Glomerular visceral epithelial cell (primary cell): ENCODE data around the gene KRT7.
A peak's percentile ranks its signal among the peaks of the same experiment; 100 is the strongest.
"Not testable (repeated sequence)": the region's sequence is repeated elsewhere in the genome, so short reads cannot be mapped to it uniquely, and the experiment has no call there.

Experiments
- DNase-seq: peaks from one replicate; pipeline ENCODE4 v3.0.0-alpha.2; 2016; ENCODE audit errors: extremely low spot score

The KRT7 gene

GRCh38 chr12:52243856-52244614, 11.0 kb downstream of the KRT7 start:
- DNase-seq = peak; percentile 97

- no peak for DNase-seq
Observed at GRCh38 chr12:52244615-52244994, 11.6 kb downstream of the KRT7 start.

- DNase-seq = no peak
Observed at GRCh38 chr12:52245259-52245961, 12.4 kb downstream of the KRT7 start.

- DNase-seq = no peak
Observed at GRCh38 chr12:52245962-52246569, 13.0 kb downstream of the KRT7 start.

- DNase-seq = no peak
Observed at GRCh38 chr12:52246720-52247621, 13.9 kb downstream of the KRT7 start.

GRCh38 chr12:52247622-52248540, 14.8 kb downstream of the KRT7 start:
- DNase-seq = no peak

- DNase-seq = no peak
Observed at GRCh38 chr12:52248541-52249461, 15.8 kb downstream of the KRT7 start.

GRCh38 chr12:52249511-52250047, 16.5 kb downstream of the KRT7 start:
- no peak for DNase-seq

GRCh38 chr12:52250048-52250990, 17.3 kb downstream of the KRT7 start:
- DNase-seq = no peak

- no peak for DNase-seq
Observed at GRCh38 chr12:52251367-52252051, 18.5 kb downstream of the KRT7 start.

GRCh38 chr12:52252175-52252615, 19.2 kb downstream of the KRT7 start:
- DNase-seq = not testable (repeated sequence)

- peak; percentile 66 for DNase-seq
Observed at GRCh38 chr12:52252728-52253343, 19.8 kb downstream of the KRT7 start.

- no peak for DNase-seq
Observed at GRCh38 chr12:52253391-52254179, 20.5 kb downstream of the KRT7 start.

- DNase-seq = no peak
Observed at GRCh38 chr12:52254180-52254964, 21.3 kb downstream of the KRT7 start.

- no peak for DNase-seq
Observed at GRCh38 chr12:52254965-52255751, 22.1 kb downstream of the KRT7 start.
